HT1080 (cell line): ENCODE measurements around the gene ABCG8. TPM values are rescaled to one million over a fixed set of nuclear protein-coding genes. Genes with fewer than 3 reads are reported as not detected.
A peak's percentile ranks its signal among the peaks of the same experiment; 100 is the strongest.

Source experiments
- DNase-seq: peaks from one replicate; pipeline ENCODE4 v3.0.0-alpha.2; 2015; ENCODE audit warnings: low read depth
- total RNA-seq: library from RNA; depleted of rRNA; stranded (reverse); fragments of >200 nt; shearing (Covaris generic); gene quantifications from 2 replicates; pipeline ENCODE4 v1.2.3, GENCODE V29; 2014

Gene ABCG8
- total RNA-seq, 1 experiment from 2014 or later, result not detected

DNA sequence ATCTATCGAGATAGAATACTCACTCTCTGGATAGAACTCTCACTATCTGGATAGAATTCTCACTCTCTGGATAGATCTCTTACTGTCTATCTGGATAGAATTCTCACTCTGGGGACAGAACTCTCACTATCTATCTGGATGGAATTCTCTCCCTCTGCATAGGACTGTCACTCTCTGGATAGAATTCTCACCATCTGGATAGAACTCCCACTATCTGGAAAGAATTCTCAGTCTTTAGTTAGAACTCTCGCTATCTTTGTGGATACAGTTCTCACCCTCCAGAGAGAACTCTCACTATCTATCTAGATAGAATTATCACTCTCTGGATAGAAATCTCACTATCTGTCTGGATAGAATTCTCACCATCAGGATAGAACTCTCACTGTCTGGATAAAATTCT, 16.5 kb downstream of the ABCG8 start:
- DNase-seq, result no peak

- DNase-seq, result no peak
Observed at GRCh38 chr2:43872151-43872550, 33.4 kb downstream of the ABCG8 start.

- no peak for DNase-seq
Observed at GRCh38 chr2:43874776-43875451, 36.1 kb downstream of the ABCG8 start.

- peak; percentile 48 for DNase-seq
Observed at GRCh38 chr2:43877782-43878464, 39.2 kb downstream of the ABCG8 start.

DNA sequence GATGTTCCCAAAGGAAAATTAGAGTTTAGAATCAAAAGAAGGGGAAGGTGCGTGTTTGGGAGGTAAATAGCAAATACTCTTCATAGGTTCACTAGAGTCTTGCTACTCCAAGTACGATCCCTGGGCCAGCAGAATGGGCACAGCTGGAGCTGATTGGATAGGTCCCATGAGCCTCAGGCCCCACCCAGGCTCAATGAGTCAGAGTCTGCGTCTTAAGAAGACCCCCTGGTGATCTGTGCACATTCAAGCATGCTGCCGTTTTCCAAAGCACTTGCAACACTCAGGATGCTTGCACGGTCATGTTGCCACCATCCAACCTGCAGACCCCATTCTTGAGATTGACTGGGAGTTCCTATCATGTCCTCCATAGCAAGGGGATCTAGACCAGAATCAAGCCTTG, 40.5 kb downstream of the ABCG8 start:
- peak; percentile 39 for DNase-seq

DNA sequence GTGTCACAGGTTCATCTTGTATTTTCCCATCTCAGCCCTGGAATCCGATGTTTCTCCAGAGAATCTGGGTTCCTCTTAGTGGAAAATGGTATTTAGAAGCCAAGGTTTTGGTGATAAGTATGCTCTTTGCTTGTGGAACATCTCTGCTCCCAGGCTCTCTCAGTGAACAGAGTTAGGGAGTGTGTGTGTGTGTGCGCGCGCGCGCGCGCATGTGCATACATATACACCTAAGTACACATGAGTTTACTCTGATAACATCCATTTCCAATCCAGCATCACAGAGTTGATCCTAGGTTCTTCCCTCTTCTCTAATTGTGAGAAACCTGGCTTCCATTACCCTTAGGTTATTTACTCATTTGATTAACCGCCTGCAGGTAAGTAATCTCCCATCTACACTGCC, 41.7 kb downstream of the ABCG8 start:
- no peak for DNase-seq

DNA sequence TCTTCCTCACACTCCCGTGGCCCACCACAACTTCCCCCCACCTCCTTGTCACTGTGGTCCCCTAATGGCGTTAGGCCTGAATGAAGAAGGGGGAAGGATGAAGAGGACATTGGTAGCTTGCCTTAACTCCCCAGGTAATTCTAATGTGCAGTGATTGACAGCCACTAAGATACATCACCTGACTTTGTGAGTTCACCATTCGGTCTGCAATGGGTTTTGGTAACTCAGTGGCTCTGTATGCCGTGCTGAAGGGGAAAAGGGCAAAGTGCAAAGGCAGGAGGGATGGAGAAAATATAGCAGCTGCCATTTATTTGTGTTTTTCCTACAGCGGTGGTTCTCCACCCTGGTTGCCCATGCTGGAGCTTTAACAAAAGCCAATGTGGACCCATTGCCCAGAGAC, 42.2 kb downstream of the ABCG8 start:
- no peak for DNase-seq

- DNase-seq, result no peak
Observed at GRCh38 chr2:43882312-43882711, 43.5 kb downstream of the ABCG8 start.

DNA sequence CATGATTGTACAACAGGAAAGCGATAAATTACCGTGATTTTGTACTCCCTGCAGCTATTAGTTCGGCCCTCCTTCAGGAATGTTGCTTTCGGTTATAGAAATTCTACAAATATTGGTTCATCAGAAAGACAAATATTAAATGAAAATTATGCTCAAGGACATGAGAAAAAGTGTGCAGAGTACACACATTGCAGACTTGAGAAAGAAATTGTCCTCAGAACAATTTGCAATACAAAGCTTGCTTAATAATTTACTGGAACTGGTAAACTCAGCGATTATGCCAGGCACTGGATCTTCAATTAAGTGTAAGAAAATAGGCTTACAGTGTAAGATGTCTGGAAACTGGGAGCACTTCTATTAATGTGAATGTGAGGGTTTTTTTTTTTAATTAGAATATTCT, 45.9 kb downstream of the ABCG8 start:
- DNase-seq, result no peak

DNA sequence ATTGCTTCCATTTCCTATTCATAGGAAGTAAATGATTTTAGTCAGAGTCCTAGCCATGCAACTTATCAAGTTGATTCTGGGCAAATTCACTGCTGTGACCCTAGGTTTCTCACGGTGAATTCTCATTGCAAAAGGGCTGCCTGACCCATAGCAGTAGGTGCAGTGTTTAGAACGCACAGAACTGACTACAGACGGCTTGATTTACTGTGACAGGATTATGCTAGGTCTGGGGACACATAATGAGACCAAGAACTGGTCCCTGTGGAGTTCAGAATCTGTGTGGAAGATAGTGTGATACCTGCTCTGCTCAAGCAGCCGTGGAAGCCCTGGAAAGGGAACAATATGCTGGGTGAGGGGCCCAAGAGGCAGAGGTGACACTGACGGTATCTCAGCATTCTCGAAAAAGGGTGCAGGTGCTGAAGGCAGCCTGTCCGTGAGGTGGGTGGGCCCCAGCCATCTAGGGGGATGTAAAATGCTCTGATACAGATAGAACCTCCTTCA, 46.4 kb downstream of the ABCG8 start:
- no peak for DNase-seq

- no peak for DNase-seq
Observed at GRCh38 chr2:43887176-43887575, 48.4 kb downstream of the ABCG8 start.

DNA sequence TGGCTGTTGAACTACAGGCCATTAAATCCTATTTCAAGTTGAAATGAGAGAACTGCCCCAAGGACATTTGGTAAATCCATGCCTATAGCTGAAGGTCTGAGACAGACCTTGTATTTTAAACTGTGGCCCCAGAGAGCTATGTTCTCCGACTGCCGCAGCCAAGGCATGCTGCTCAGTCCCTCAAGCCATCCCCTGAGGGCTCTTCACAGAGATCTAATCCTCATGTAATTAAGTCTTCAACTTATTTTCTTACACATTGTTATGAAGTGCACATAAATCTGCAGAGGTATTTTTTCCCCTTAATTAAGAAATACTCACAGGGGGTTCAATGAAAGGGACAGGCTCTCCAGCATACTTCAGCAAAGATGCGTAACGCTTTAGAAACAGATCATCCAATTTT, 50.6 kb downstream of the ABCG8 start:
- no peak for DNase-seq

GRCh38 chr2:43890855-43891254, 52.1 kb downstream of the ABCG8 start:
- DNase-seq, result no peak

GRCh38 chr2:43894743-43895142, 56.0 kb downstream of the ABCG8 start:
- DNase-seq, result no peak

GRCh38 chr2:43896906-43897305, 58.1 kb downstream of the ABCG8 start:
- no peak for DNase-seq

DNA sequence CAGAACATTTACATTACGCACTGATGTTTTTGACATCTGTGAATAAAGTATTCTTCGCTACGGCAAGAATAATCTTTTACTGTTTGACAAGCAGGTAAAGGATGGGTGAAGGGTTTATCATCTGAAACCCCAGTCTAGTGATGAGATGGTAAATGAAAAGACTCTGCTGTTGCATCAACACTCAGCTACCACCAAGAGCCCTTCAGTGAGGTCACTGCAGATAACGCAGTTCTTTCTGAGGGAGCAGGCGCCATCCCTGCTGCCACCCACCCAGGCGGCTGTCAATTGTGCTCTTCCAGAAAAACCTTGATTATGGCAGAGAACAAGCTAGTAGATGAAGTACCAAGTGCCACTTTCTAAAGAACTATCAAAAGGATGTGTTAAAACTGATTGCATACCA, 58.7 kb downstream of the ABCG8 start:
- DNase-seq, result no peak

DNA sequence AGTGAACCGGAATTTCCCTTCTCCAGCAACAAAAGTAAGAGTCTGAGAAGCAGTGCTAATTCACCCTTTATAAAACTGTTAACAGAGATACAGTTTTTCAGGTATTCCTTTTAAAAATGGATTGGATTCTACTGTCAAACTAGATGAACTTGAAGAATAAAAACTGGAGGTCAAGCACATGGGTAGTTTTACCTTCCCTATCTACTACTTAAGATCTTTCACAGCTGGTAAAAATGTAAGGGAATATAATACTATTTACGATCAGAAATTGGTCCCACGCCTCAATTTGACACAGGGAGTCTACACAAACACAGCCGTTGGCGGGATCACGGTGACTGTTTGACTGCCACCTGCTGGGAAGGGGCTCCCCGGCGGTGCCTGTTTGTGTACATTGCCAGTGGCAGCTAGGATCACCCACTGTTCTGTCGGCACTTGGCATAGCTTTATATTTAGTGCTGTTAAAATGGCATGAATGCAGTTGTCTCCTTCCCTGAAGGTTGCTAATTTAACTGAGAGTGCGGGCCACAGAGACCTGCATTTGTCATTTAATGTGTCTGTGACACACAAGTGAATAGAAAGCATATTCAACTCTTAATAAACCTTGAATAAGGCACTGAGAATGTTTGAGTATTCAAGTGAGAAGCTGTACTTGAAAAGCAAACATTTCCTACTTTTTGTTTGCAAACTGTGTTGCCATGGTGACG, 59.5 kb downstream of the ABCG8 start:
- DNase-seq, result no peak

DNA sequence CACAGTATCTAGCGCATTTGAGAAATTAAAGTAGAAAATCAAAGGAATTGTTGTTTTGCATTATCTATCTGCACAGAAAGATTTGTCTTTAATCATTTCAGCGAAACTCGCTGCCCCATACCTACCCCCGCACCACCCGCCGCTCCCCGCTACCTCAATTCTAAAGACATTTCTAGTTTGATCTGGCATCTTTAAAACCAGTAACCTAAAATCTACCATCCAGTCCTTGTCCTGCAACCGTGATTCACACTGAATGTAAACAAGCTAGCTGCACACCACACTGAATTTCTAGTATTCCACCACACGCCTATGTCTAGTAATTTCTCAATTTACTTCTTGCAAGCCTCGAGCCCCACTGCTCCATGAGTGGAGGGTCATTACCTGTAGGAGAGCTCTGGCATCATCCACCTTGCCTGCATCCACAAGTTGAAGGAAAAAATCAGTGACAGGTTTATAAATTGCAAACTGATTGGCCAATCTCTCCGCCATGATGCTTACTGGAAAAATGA, 60.1 kb downstream of the ABCG8 start:
- DNase-seq, result no peak

DNA sequence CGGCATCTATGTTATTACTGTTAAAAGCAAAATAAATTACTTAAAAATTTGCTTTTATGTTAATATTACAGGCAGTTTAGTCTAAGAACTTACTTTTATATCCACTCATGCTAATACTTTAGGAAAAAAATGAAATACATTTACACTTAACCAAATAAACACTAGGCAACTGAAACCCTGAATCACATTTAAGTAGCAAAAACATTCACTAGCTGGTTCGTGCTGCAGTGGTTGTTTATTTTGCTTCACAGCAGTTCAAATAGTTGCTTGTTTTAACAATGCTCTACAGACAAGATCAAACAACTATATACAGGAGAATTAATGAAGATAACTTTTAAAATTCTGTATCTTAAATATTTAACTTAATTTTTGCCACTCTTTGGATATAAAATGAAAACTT, 60.8 kb downstream of the ABCG8 start:
- DNase-seq, result no peak

DNA sequence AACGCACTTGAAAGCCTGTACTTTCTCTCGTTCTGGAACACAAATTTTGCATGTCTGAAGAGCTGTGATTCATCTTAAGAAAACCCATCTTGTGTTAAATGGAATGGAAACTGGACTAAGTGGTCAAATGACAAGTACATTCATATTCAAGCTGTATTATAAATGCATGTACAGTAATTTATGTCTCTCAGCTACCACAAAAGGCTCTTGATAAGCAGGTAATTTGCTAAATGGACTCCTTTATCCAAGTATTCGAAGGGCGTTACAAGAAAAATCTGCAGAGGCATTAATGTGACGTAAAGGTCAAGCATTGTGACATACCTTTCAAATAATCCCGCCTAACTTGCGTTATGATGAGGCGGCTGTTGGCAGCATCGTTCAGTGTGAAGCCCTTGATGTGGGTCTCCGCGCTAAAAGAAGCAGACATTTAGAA, 66.6 kb downstream of the ABCG8 start:
- DNase-seq, result no peak

DNA sequence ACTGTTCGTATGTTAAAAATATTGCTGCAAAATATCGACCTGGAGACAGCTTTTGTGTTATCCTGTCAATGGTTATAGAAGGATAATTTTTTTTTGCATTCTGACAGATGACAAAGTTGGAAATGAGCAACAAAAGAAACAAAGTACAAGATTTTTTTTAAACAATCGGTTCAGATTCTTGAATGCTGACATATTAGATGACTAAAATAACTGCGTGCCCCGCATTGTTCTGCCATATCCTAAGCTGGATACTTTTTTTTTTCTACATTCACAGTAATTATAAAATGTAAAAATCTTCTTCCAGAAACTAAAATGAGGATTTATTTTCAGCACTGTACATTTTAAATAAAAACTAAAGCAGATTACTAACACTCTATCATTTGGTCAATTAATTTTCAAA, 67.1 kb downstream of the ABCG8 start:
- no peak for DNase-seq

DNA sequence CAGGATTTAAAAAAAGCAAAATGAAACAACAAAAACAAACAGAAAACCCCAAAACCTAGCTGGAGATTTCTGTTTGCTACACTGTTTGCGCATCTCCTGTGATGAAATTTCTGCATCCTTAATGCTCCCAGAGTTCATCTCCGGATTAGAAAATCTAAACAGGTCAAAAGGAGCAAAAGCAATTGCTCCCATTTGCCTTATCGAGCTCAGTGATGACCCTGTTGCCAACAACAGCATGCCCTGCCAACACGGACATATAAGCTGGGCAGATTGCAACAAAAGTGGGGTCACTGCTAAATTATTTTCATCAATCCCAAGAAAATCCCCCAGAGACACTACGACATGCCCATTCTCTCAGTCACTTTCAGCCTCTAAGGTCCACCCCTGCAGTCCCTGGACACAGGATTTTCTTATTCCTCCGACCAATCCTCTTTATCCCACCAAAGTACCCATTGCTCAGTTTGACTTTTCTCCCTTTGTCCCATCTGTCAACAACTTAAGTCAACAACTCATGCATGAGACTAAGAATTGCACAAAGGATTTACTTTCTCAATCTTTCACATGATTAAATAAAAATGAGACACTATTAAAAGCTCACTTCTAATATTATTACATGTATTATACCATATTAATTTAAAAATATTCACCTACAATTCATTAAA, 67.8 kb downstream of the ABCG8 start:
- no peak for DNase-seq
